OCI-LY7 (cell line): Measurements from ENCODE around the gene TBC1D5.

Experiments
- CTCF ChIP-seq: fragments of 200-600 bp; sonication (generic); conservative IDR thresholded peaks from 2 replicates; pipeline ENCODE4 v1.5.1; 2014; ENCODE audit warnings: mild to moderate bottlenecking, antibody characterized with exemption, low read length, moderate library complexity, mixed read lengths
- EZH2phosphoT487 ChIP-seq: fragments of 200-600 bp; sonication (generic); IDR thresholded peaks from 2 replicates; pipeline ENCODE4 v1.6.1; 2018; ENCODE audit warnings: low read depth, borderline replicate concordance, mild to moderate bottlenecking, mixed run types, antibody characterized with exemption, low read length, moderate library complexity, mixed read lengths

- TF ChIP-seq CTCF (no peak), EZH2phosphoT487 (no peak)
These were observed 562.8 kb downstream of the TBC1D5 start for GRCh38 chr3:17179381-17180205.
